AG20443 (cell line): Measurements from ENCODE around the gene DGKQ.

Source experiments
- DNase-seq: peaks from one replicate; pipeline ENCODE4 v3.0.0; 2012; ENCODE audit warnings: low spot score, mixed read lengths

Gene DGKQ

DNA sequence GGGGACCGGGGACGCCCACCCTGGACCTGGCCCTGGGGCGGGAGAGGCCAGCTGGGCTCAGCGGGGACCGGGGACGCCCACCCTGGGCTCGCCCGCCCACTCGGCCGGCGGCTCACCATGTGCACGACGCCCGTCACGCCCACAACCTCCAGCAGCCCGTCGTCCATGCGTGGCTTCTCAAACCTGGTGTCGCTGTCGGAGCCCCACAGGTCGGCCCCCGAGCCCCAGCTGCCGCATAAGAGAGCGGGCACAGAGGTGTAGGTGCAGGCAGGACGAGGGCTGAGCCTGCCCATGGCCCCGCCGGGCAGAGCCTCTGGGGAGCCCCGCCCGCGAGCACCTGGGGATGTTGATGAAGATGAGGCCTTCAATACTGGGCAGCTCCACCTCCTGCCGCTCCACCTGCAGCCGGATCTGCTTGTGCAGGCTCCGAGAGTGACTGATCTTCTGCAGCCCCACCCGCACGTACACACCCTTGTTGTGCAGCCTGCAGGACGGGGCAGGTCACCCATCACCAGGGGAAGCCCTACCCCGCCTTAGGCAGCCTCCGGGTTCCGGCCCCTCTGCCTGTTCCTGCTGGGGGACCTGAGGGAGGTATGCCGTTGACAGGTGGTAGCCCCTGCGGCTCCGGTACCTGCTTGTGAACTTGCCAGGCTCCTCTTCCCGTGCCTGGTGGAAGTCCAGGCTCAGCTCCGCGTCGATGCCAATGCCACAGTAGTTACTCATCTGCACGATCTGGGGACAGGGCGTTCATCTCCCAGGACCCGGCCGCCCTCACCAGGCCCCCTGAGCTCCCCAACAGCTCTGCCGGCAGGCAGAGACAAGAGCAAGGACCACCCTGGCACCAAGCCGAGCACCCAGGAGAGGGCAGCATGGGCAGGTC lies 11.8 kb downstream of the DGKQ start:
- no peak for DNase-seq

DNA sequence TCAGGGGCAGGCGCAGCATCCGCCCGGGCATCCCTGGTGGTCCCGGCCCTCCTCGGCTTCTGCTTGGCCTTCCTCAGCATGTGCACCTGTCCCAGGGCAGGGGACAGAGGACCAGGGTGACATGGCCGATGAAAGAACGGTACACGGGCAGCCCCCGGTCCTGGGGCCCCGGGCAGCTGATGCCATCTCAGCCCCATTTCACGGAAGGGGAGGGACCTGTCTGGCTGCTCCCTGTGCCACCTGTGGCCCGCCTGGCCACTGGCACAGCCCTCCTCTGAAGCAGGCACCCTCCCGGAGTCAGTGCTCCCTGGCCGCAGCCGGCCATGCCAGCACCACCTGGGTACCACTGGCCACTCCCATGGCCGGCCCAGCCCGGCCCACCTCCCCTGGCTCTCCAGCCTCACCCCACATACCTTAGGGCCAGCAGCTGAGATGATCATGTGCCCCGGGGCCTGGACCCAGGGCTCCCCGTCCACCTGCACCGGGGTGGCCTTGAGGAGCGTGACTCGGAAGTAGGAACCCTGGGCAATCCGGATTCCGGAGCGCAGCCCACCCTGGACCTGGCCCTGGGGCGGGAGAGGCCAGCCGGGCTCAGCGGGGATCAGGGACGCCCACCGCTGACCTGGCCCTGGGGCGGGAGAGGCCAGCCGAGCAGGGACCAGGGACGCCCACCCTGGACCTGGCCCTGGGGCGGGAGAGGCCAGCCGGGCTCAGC lies 12.6 kb downstream of the DGKQ start:
- DNase-seq: no peak

DNA sequence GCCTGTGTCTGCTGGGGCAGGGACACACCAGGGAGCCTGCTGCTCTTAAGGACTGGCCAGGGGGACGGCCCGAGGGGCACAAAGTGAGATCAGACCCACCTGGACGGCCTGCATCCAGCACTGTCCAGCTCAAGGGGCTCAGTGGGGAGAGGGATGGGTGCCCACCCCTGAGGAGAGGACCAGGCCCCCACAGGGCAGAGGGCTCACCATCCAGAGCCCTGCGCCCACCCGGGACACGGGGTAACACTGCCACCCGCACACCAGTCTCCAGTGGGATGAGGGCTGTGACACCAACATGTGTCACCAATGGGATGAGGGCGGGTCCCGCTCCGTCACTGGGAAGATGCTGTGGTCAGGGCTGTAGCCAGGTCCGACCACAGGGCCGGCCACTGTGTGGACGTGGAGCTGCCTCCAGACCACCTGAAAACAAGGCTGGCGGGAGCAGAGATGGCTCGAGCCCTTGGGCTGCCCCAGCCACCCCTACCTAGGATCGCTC lies 13.2 kb downstream of the DGKQ start:
- DNase-seq: no peak

DNA sequence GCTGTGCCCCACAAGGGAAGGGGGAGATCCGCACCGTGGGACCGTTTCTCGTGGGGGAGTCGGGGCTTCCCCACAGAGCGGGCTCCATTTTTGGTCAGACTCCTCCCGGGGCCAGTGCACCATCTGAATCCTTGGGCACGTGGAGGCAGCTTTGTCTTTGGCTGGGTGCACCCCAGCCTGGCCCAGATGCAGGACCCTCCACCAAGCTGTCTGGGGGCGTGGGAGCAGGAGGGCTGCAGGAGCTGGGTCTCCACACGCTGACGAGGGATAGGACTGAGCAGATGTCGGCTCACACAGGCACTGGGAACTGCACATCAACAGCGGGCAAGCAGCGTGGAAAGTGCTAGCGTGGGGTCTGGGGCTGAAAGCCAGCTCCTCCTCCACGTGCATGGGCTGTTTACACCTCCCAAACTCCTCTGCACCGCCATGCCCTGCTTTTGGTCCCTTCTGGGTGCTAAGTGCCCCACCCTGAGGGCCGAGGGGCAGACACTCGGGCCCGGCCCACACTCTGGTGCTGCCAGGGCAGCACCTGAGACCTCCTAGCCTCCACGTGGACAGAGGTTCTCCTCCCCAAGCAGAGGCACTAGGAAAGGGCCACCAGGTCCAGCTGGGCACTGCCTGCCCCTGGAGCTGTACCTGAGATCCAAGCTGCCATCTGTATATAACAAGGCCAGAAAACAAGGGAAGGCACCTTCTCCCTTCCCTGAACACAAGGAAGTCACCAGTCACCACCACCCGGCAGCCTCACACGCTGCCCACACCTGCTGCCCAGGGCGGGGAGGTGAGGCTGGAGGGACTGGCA lies 13.8 kb downstream of the DGKQ start:
- no peak for DNase-seq

DNA sequence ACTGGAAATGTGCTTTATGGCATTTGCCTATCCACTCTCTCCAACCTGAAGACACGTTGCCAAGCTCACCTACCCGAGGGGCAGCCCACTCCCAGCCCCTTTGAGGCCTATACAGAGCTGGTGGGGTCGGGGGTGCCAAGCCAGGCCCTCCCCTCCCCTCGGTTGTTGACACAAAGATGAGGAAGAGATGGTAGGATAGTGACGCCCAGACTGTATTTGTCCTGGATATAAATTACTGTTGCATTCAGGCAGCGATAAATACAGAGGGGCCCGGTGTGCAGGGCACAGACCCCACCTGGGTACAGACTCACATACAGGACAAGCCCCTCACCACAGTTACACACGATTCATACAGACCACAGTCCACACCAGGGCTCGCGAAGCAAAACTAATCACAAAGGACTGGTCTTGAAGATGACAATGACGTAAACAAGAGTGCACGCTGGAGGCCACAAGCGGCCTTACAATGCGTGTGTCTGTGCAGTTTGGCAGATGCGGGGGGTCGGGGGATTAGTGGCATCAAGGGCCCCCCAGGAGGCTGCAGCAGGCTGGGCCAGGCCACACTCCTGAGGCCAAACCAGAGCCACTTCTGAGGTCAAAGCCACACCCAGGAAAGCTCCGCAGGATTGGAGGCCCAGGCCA lies 14.6 kb downstream of the DGKQ start:
- DNase-seq: no peak

DNA sequence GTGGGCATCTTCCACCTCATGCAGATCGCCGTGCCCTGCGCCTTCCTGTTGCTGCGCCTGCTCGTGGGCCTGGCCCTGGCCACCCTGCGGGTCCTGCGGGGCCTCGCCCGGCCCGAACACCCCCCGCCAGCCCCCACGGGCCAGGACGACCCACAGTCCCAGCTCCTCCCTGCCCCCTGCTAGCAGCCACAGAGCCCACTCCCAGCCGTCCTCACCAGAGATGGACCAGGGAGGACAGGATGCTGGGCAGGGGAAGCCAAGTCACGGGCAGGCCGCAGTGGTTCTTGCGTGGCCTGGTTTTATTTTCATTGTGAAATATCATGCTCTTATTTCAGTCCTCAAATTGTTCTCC lies 15.1 kb downstream of the DGKQ start:
- no peak for DNase-seq

DNA sequence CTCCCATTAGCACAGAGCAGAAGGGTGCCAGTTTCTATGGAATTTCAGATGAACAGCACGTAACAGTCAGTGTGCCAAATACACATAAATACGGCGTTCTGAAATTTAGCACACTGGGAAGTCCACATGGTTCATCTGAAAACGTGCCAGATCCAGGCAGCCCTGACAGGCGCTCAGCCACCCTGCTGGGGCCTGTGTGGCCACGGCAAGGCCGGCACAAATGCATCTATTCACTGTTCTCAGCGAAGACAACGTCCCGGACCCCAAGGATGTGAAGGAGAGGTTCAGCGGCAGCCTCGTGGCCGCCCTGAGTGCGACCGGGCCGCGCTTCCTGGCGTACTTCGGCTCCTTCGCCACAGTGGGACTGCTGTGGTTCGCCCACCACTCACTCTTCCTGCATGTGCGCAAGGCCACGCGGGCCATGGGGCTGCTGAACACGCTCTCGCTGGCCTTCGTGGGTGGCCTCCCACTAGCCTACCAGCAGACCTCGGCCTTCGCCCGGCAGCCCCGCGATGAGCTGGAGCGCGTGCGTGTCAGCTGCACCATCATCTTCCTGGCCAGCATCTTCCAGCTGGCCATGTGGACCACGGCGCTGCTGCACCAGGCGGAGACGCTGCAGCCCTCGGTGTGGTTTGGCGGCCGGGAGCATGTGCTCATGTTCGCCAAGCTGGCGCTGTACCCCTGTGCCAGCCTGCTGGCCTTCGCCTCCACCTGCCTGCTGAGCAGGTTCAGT lies 15.6 kb downstream of the DGKQ start:
- no peak for DNase-seq

DNA sequence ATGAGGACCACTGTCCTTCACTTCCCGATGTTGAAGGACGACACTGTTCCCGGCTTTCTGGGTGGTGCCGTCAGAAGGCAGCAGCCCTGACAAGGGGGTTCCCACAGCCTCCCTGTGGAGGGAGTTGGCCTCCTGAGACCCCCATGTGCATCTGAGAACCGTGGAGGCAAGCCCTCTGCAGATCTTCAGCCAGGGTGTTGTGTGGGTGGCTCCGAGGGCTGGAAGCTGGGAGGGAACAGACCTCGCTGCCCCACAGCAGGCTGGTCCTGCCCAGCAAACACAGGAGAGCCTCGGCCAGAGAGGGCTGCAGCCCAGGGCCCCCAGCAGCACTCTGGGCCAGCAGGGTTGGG lies 16.2 kb downstream of the DGKQ start:
- no peak for DNase-seq

DNA sequence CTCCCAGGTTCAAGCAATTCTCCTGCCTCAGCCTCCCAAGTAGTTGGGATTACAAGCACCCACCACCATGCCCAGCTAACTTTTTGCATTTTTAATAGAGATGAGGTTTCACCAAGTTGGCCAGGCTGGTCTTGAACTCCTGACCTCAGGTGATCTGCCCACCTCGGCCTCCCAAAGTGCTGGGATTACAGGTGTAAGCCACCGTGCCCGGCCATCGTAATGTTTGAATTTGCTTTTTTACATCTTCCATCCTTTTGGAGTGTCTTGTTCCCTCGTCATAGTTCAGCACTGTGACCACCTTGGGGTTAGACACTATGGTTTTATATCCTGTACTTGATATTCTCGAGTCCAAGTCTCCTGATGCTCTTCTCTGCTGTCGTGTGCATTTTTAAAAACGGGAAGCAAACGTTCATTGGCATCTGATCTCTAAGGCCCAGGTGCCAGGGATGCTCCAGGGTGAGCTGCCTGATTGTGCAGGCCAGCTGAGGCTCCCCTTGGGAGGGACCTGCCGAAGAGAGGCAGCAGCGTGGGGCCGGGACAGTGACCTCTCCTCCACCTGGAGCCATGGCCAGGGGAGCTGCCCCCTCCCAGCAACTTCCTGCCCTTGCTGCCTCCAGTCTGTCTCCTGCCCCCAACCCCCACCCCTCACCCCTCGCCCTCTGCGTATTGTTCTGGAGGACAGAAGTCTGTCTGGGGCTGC lies 16.7 kb downstream of the DGKQ start:
- no peak for DNase-seq

DNA sequence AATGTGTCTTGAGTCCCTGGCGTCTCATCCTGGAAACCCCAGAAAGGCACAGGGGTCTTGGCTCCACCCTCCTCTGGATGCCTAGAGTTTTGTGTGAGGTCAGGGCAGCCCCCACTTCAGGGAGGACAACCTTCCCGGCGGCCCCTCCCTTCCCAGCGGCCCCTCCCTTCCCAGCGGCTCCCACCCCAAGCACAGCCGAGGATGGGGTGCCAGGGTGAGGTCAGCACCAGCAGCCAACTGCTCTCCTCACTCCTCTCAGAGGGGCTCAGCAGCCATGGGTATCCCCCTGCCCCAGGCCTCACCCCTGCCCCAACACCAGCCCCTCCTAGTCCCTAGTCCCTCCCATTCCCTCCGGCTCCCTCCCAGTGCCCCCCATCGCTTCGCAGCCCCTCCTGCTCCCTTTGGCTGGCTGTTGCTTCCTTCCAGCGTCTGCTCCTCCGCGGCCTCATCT lies 17.4 kb downstream of the DGKQ start:
- DNase-seq: no peak

DNA sequence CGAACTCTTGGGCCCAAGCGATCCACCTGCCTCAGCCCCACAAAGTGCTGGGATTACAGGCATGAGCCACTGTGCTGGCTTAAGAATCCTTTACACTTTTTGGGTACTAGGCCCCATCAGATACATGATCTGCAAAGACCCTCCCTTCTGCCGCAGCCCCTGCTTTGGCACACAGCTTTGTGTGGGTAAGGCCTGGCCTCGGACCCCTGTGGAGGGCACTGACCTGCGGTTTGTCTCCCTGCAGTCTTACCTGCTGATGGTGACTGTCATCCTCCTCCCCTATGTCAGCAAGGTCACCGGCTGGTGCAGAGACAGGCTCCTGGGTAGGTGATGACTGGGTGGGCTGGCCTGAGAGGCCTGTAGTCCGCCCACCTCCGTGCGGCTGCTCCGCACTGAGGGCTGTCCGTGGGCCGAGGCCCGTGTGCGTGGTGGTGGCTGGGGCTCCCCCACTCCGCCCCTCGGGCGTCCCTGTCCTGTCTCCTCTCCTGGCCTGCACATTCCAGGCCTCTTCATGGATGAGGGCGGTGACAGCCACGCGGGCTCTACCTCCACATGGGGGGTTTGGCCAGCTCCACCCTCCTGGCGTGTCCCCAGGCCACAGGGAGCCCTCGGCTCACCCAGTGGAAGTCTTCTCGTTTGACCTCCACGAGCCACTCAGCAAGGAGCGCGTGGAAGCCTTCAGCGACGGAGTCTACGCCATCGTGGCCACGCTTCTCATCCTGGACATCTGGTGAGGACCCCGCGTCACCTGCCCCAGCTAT lies 18.0 kb downstream of the DGKQ start:
- DNase-seq: no peak

DNA sequence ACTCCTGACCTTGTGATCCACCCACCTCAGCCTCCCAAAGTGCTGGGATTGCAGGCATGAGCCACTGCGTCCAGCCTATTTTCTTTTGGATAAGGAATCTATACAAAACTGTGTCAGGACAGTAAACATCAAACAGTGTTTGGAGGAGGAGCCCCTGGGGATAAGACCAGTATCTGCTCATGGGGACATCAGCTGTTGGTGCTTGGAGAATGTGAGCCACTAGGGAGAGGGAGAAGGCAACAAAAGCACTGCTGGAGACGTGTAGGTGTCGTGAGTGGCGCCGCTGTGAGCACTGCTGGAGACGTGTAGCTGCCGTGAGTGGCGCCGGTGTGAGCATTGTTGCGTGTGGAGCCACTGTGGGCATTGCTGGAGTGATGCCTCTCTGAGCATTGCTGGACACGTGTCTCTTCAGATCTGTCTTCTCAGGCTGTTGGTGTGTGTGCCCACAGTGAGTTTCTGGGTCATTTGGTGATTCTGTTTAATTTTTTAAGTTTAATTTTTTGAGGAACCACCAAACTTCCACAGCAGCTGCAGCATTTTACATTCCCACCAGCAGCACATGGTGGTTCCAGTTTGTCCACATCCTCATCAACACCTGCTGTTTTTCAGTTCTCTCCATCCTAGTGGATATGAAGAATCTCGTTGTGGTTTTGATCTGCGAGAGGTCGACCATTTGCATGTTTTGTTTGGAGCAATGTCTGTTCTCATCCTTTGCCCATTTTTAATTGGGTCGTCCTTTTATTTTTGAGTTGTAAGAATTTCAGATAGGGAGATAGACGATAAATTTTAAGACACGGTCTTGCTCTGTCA lies 19.0 kb downstream of the DGKQ start:
- no peak for DNase-seq

DNA sequence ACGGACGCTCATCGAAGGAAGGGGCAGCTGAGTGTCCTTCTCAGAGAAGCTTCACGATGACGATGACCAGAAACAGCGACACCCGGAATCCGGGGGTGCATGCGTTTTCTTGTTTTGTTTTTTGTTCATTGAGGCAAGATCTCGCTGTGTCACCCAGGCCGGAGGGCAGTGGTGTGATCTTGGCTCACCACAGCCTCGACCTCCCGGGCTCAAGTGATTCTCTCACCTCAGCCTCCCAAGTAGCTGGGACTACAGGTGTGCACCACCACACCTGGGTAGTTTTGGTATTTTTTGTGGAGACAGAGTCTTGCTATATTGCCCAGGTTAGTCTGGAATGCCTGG lies 19.8 kb downstream of the DGKQ start:
- no peak for DNase-seq

DNA sequence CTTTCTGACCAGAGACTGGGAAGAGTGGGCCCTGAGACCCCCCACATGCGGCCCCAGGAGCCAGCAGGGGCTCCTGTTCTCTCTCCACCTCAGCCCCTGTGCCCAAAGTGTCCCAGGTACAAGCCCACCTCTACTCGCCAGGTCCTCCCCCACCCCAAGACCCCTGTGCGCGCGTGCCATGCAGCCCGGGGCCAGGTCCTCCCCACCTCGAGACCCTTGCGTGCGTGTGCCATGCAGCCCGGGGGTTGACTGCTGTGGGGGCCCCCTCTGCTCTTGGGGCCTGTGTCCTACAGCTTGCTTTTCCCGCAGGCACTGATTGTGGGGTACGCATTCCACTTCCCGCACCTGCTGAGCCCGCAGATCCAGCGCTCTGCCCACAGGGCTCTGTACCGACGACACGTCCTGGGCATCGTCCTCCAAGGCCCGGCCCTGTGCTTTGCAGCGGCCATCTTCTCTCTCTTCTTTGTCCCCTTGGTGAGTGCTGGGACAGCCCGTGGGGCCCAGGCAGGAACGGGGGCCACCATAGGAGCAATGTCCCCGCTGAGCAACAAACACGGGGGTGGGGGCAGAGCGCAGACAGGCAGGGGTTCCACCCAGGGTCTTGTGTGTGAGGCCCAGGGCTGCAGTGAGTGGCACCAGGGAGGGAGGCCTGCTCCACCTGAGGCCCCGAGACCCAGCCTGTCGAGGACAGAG lies 20.3 kb downstream of the DGKQ start:
- DNase-seq: no peak

DNA sequence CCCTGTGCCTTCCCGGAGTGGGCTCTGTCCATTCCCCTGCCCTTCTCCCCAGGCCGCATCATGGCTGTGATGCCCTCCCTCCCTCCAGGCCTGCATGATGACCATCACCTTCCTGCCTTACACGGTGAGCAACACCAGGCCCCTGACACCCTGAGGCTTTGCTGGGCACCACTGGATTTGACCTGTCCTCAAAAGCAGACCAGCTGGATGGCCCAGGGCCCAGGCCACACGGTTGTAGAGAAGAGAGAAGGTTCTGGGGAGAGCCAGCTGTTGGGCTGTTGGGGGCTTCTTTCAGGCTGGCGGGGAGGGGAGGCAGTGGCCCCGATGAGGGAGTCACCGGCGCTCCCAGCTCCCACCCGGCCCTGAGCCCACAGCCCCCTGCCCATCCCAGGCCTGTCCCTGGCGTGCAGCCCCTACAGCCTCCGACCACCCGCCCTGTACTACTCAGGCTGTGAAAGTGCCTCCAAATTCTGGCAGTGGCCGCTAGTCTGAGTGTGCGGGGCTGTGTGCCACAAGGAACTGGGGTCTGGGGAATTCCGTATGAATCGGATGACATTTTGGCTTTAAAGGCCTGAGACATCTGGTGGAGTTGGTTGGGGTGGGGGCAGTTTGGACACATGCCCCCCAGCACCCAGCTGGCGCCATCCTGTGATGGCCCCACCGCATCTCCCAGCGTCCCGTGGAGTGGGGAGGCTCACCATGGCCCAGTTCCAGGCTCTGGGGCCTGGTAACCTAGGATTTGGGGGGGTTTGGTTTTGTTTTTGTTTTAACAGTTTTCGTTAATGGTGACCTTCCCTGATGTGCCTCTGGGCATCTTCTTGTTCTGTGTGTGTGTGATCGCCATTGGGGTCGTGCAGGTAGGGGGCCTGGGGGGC lies 21.5 kb downstream of the DGKQ start:
- DNase-seq: no peak

DNA sequence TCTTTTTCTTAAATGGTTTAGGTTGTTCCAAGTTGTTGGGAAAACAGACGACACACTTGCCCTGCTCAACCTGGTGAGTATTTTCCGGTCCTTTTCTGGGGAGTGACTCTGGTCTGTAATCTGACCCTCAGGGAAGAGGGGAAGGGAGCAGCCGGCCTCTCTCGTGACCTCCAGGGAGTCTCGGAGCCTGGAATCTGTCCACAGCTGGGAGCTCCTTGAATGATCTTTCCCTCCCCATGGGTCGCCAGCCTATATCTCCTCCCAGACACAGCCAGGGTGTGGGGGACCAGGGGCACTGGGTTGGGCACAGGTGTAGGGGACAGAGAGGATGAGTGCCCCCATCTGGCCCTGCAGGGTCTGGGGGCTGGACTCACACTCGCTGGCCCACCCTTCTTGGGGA lies 22.2 kb downstream of the DGKQ start:
- DNase-seq: no peak

DNA sequence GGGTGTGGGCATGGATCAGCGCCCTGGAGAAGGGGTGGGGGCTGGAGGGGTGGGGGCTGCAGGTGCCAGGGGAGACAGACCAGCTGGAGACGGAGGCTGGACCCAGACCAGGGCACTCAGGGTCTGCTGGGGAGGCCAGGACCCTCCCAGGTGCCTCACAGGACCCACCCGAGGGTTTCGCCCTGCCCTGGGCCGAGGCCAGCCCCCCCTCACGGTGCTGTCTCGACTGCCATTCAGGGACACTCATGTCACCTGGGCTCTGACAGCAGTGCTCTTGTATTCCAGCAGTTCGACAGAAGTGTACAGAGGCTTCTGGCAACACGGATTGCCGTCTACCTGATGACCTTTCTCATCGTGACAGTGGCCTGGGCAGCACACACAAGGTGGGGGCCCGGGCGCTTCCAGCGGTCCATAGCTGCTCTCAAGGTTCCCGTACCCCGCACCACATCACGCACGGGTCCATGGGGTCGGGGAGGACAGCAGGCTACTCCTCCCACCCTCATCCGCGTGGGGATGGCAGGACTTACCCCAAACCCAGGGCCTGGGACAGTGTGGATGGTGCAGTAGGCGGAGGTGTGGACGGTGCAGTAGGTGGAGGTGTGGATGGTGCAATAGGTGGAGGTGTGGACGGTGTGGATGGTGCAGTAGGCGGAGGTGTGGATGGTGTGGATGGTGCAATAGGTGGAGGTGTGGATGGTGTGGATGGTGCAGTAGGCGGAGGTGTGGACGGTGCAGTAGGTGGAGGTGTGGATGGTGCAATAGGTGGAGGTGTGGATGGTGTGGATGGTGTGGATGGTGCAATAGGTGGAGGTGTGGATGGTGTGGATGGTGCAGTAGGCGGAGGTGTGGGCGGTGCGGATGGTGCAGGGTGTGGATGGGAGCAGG lies 23.0 kb downstream of the DGKQ start:
- no peak for DNase-seq
